H4 (cell line): ENCODE measurements around the gene PHACTR3. TPM values are rescaled to one million over a fixed set of nuclear protein-coding genes. Genes with fewer than 3 reads are reported as not detected.
"Not testable (repeated sequence)": the region's sequence is repeated elsewhere in the genome, so short reads cannot be mapped to it uniquely, and the experiment has no call there.

Source experiments
- DNase-seq: peaks from one replicate; pipeline ENCODE4 v3.0.0-alpha.2; 2015; ENCODE audit warnings: low spot score
- total RNA-seq: library from RNA; depleted of rRNA; stranded (reverse); fragments of >200 nt; shearing (Covaris generic); gene quantifications from 2 replicates; pipeline ENCODE4 v1.2.3, GENCODE V29; 2014

The PHACTR3 gene
- total RNA-seq, 1 experiment from 2014 or later: 0.29 TPM

- not testable (repeated sequence) for DNase-seq
Measured at GRCh38 chr20:59618585-59618984, 14.2 kb downstream of the PHACTR3 start.

GRCh38 chr20:59620860-59621505 is 16.6 kb downstream of the PHACTR3 start:
- no peak for DNase-seq

GRCh38 chr20:59622496-59622895 is 18.2 kb downstream of the PHACTR3 start:
- no peak for DNase-seq

- no peak for DNase-seq
Measured at GRCh38 chr20:59623133-59623532, 18.8 kb downstream of the PHACTR3 start.

- DNase-seq: no peak
Measured at GRCh38 chr20:59623583-59623982, 19.2 kb downstream of the PHACTR3 start.

GRCh38 chr20:59624401-59624800 is 20.1 kb downstream of the PHACTR3 start:
- no peak for DNase-seq

- DNase-seq: no peak
Measured at GRCh38 chr20:59625214-59625922, 21.0 kb downstream of the PHACTR3 start.

GRCh38 chr20:59627298-59627697 is 23.0 kb downstream of the PHACTR3 start:
- no peak for DNase-seq

GRCh38 chr20:59628171-59628570 is 23.8 kb downstream of the PHACTR3 start:
- DNase-seq: no peak

- no peak for DNase-seq
Measured at GRCh38 chr20:59629141-59630045, 25.1 kb downstream of the PHACTR3 start.

- DNase-seq: no peak
Measured at GRCh38 chr20:59630526-59630925, 26.2 kb downstream of the PHACTR3 start.

GRCh38 chr20:59631751-59632540 is 27.6 kb downstream of the PHACTR3 start:
- DNase-seq: no peak

- no peak for DNase-seq
Measured at GRCh38 chr20:59632541-59633113, 28.3 kb downstream of the PHACTR3 start.

- no peak for DNase-seq
Measured at GRCh38 chr20:59633656-59634251, 29.4 kb downstream of the PHACTR3 start.

GRCh38 chr20:59634435-59635005 is 30.2 kb downstream of the PHACTR3 start:
- no peak for DNase-seq

GRCh38 chr20:59636766-59637370 is 32.5 kb downstream of the PHACTR3 start:
- no peak for DNase-seq

GRCh38 chr20:59640267-59640666 is 35.9 kb downstream of the PHACTR3 start:
- DNase-seq: no peak

GRCh38 chr20:59643615-59644061 is 39.3 kb downstream of the PHACTR3 start:
- no peak for DNase-seq

GRCh38 chr20:59644371-59644939 is 40.1 kb downstream of the PHACTR3 start:
- DNase-seq: no peak

- no peak for DNase-seq
Measured at GRCh38 chr20:59645271-59645670, 40.9 kb downstream of the PHACTR3 start.
